HepG2 (cell line): ENCODE measurements around the gene MYO10. TPM values are rescaled to one million over a fixed set of nuclear protein-coding genes. Genes with fewer than 3 reads are reported as not detected.

Source experiments
- ATAC-seq: fragments of 200-7000 bp; cut with Tn5 transposase; 3 replicates; pipeline ENCODE4 v1.9.1; 2020; ENCODE audit warnings: mild to moderate bottlenecking, moderate library complexity
- BruUV-seq: library from RNA; stranded (reverse); fragments of 400-500 nt; replicated peaks from 2 replicates; lab custom pipeline; 2021; lab: Mats Ljungman, UMichigan
- CTCF ChIA-PET: fragments of 300-600 bp; formaldehyde crosslinking; extraction: SDS; loops from one replicate; lab custom pipeline; 2021; ENCODE audit warnings: low total read pairs, inconsistent platforms, low intra/inter-chr PET ratio; lab: Yijun Ruan, JAX
- POLR2A ChIA-PET: fragments of 350-600 bp; sonication (Branson Sonifier 250); formaldehyde crosslinking; loops from one replicate; lab custom pipeline; 2020; ENCODE audit warnings: antibody characterized with exemption, inconsistent platforms; lab: Yijun Ruan, JAX
- DNase-seq: peaks from one replicate; pipeline ENCODE4 v3.0.0-alpha.2; 2015; ENCODE audit warnings: low spot score
- FAIRE-seq: peaks from 3 replicates; lab custom pipeline; 2011; peaks lifted over from hg19 to GRCh38; lab: Jason Lieb, UNC
- H2AFZ ChIP-seq: one replicate; pipeline ENCODE4 v1.6.1; 2011; ENCODE audit warnings: low read length, inconsistent platforms
- H3K27ac ChIP-seq: fragments of 300-600 bp; 3 replicates; pipeline ENCODE4 v1.8.0; 2011; ENCODE audit warnings: mixed run types, mild to moderate bottlenecking, mixed read lengths, low read length, inconsistent platforms; ENCODE audit not compliant: insufficient read depth; ENCODE audit errors: extremely low read length
- H3K27me3 ChIP-seq, 2 experiments: fragments of 200-600 bp in 1 of 2; 2 replicates in 1 of 2; 3 replicates in 1 of 2; pipeline versions ENCODE4 v1.6.0 to v1.8.0; 2011; ENCODE audit warnings: low read length in 2 of 2, mild to moderate bottlenecking in 2 of 2, moderate library complexity in 2 of 2, inconsistent platforms in 1 of 2; ENCODE audit not compliant: insufficient read depth in 2 of 2, control insufficient read depth in 1 of 2
- H3K36me3 ChIP-seq, 2 experiments: fragments of 200-600 bp in 1 of 2; replicated peaks in 1 of 2; 2 replicates in 1 of 2; 3 replicates in 1 of 2; pipeline versions ENCODE4 v1.5.1 to v1.8.0; 2011; ENCODE audit warnings: low read length in 2 of 2, inconsistent platforms in 1 of 2; ENCODE audit not compliant: insufficient read depth in 2 of 2, control insufficient read depth in 1 of 2
- H3K4me1 ChIP-seq: 2 replicates; pipeline ENCODE4 v1.5.1; 2012; ENCODE audit warnings: low read length, inconsistent platforms; ENCODE audit not compliant: insufficient read depth
- H3K4me2 ChIP-seq: 2 replicates; pipeline ENCODE4 v1.6.0; 2011; ENCODE audit warnings: low read depth, low read length, inconsistent platforms
- H3K4me3 ChIP-seq, 3 experiments: fragments of 200-600 bp in 1 of 3; sonication (generic), shearing (Covaris generic) in 1 of 3; replicated peaks in 1 of 3; 2 replicates each; pipeline ENCODE4 v1.5.1; 2011 to 2016; ENCODE audit warnings: low read length in 3 of 3, inconsistent platforms in 2 of 3, low read depth in 2 of 3, mild to moderate bottlenecking in 2 of 3, control low read depth in 1 of 3, mixed read lengths in 1 of 3; ENCODE audit not compliant: insufficient read depth in 1 of 3
- H3K79me2 ChIP-seq: one replicate; pipeline ENCODE4 v1.6.1; 2011; ENCODE audit warnings: low read length, inconsistent platforms; ENCODE audit not compliant: insufficient read depth
- H3K9ac ChIP-seq: 2 replicates; pipeline ENCODE4 v1.6.0; 2011; ENCODE audit warnings: mild to moderate bottlenecking, low read depth, low read length, inconsistent platforms; ENCODE audit not compliant: insufficient read depth
- H3K9me3 ChIP-seq: 2 replicates; pipeline ENCODE4 v1.5.1; 2012; ENCODE audit warnings: mild to moderate bottlenecking, low read length
- H4K20me1 ChIP-seq: 2 replicates; pipeline ENCODE4 v1.6.0; 2011; ENCODE audit warnings: inconsistent platforms, mild to moderate bottlenecking, low read length, moderate library complexity; ENCODE audit not compliant: insufficient read depth
- CBX1 ChIP-seq: IDR thresholded peaks from one replicate; pipeline ENCODE4 v1.6.1; 2016; ENCODE audit warnings: antibody characterized with exemption, low read depth
- FOXK1 ChIP-seq: sonication (generic); formaldehyde crosslinking; IDR thresholded peaks from 2 replicates; pipeline ENCODE4 v1.4.0; 2020; ENCODE audit warnings: low read depth, missing genetic modification reagents, borderline replicate concordance
- LCORL ChIP-seq, 2 experiments: fragments of 450-650 bp in 1 of 2; sonication (generic) in 1 of 2; formaldehyde crosslinking in 1 of 2; IDR thresholded peaks; 2 replicates each; pipeline versions ENCODE4 v1.5.0 to v1.6.1; 2017 to 2020; ENCODE audit warnings: antibody characterized with exemption in 1 of 2, missing genetic modification reagents in 1 of 2
- NBN ChIP-seq: fragments of 450-650 bp; conservative IDR thresholded peaks from 2 replicates; pipeline ENCODE4 v1.6.1; 2017
- PTBP1 ChIP-seq: fragments of 200-400 bp; formaldehyde crosslinking; IDR thresholded peaks from 2 replicates; pipeline ENCODE4 v1.6.1; 2018; ENCODE audit warnings: low read length, low read depth; ENCODE audit not compliant: poor library complexity, severe bottlenecking
- RBM39 ChIP-seq: fragments of 200-400 bp; formaldehyde crosslinking; IDR thresholded peaks from one replicate; pipeline ENCODE4 v1.6.1; 2018; ENCODE audit warnings: antibody characterized with exemption, mild to moderate bottlenecking, low read depth, low read length; ENCODE audit not compliant: poor library complexity, severe bottlenecking
- ZBTB7B ChIP-seq: sonication (generic); formaldehyde crosslinking; IDR thresholded peaks from 2 replicates; pipeline ENCODE4 v1.4.0; 2020; ENCODE audit warnings: missing genetic modification reagents
- ZNF207 ChIP-seq: fragments of 450-650 bp; IDR thresholded peaks from 2 replicates; pipeline ENCODE4 v1.6.1; 2016; ENCODE audit warnings: antibody characterized with exemption, borderline replicate concordance
- ZNF230 ChIP-seq: sonication (generic); formaldehyde crosslinking; IDR thresholded peaks from 2 replicates; pipeline ENCODE4 v1.4.0; 2020; ENCODE audit warnings: mild to moderate bottlenecking, missing genetic modification reagents
- ZNF670 ChIP-seq: sonication (generic); formaldehyde crosslinking; IDR thresholded peaks from 2 replicates; pipeline ENCODE4 v1.8.0; 2022; ENCODE audit warnings: mild to moderate bottlenecking, missing genetic modification reagents, borderline replicate concordance
- ZNF703 ChIP-seq: sonication (generic); formaldehyde crosslinking; IDR thresholded peaks from 2 replicates; pipeline ENCODE4 v1.5.1; 2020; ENCODE audit warnings: missing genetic modification reagents, mild to moderate bottlenecking, moderate library complexity, borderline replicate concordance
- WGBS: methylation state at CpG from one replicate; pipeline ENCODE4 v1.1.6; 2017; ENCODE audit warnings: low lambda C conversion rate; 5-methylcytosine and 5-hydroxymethylcytosine counted together
- in situ Hi-C: cut with HindIII; loops from 2 replicates; pipeline ENCODE4 v1.10.0; 2017; ENCODE audit warnings: low pct_unique_long_range_greater_than_20kb; ENCODE audit not compliant: extremely low pct_ligation_motif_present
- intact Hi-C: fragments of 100-400 bp; cut with micrococcal nuclease; formaldehyde crosslinking; loops from one replicate; pipeline ENCODE4 v1.10.0; 2022; ENCODE audit not compliant: unreplicated experiment
- polyA plus RNA-seq, 8 experiments: library from polyadenylated mRNA; depleted of rRNA in 3 of 8; stranded (reverse) in 7 of 8; unstranded in 1 of 8; fragments of >200 nt; fragmentation: Illumina TruSeq in 4 of 8; extraction: Trizol in 4 of 8; gene quantifications; 2 replicates each; pipeline versions ENCODE4 v1.2.1 to v1.2.3, GENCODE V29; 2011 to 2016; ENCODE audit warnings: low read depth in 4 of 8, missing spikeins in 1 of 8, mixed read lengths in 1 of 8; ENCODE audit not compliant: insufficient read depth in 1 of 8
- total RNA-seq, 5 experiments: library from RNA; depleted of rRNA; stranded (reverse); fragments of >200 nt; fragmentation: Illumina TruSeq; extraction: Trizol; gene quantifications; 2 replicates each; pipeline ENCODE4 v1.2.3, GENCODE V29; 2016; ENCODE audit warnings: low read depth in 1 of 5
- TF ChIP-seq, protein P1 (sequence below): sonication (generic); formaldehyde crosslinking; IDR thresholded peaks from 2 replicates; pipeline ENCODE4 v1.4.0; 2020; ENCODE audit warnings: mild to moderate bottlenecking, missing genetic modification reagents
- TF ChIP-seq, protein P2 (sequence below): sonication (generic); formaldehyde crosslinking; IDR thresholded peaks from 2 replicates; pipeline ENCODE4 v1.4.0; 2020; ENCODE audit warnings: missing genetic modification reagents
- TF ChIP-seq, protein P3 (sequence below): sonication (generic); formaldehyde crosslinking; IDR thresholded peaks from 2 replicates; pipeline ENCODE4 v1.5.1; 2020; ENCODE audit warnings: mild to moderate bottlenecking, missing genetic modification reagents, borderline replicate concordance
- TF ChIP-seq, protein P4 (sequence below): sonication (generic); formaldehyde crosslinking; IDR thresholded peaks from 2 replicates; pipeline ENCODE4 v1.8.1; 2023; ENCODE audit warnings: missing genetic modification reagents, mild to moderate bottlenecking, borderline replicate concordance
- TF ChIP-seq, protein P5 (sequence below): sonication (generic); formaldehyde crosslinking; IDR thresholded peaks from 2 replicates; pipeline ENCODE4 v1.5.0; 2020; ENCODE audit warnings: missing genetic modification reagents

Gene MYO10
- total and polyA plus RNA-seq, 2 of the 13 experiments (the other 11 are each of a cell fraction or from before 2014, with no cell fraction given), result 4.5 to 14.0 TPM

DNA sequence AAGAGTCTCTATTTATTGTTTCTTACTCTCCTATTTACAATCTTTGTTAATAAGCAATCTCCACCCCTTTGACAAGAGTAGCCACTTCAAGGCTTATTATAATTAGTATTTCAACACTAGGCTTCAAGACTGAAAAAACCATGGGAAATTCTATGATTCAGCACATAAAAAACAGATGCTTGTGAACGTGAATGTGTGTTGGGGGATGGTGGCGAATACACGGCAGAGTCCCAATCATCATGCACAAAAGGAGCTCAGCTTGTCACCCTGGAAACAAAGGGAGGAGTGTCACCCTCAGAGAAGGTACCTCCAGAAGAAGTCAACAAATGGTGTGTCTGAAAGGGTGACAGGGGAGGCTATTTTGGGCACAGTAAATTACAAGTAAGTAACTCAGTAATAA is 162.1 kb downstream of the MYO10 start (continued):
- TF ChIP-seq LCORL (IDR thresholded peaks at IDR 0.05), result no peak
- no peak for TF ChIP-seq LCORL (CRISPR knock-in tag; IDR thresholded peaks at IDR 0.05)
- TF ChIP-seq ZNF703 (CRISPR knock-in tag), result no peak

DNA sequence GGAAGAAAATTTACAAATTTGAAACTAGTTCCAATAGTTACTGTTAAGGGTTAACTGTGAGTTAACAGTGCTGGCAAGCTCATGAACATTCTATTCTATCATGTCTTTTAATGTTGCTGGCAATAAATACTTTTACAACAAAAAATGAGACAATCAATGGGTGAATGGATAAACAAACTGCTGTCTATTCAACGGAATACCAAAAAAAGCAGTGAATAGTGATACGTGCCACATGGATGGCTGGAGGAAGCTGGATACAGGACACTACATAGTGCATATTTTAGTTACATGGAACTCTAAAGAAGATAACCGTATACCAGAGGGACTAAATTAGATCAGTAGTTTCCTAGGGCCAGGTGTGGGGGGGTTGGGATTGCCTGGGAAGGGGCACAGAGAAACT is 163.5 kb downstream of the MYO10 start:
- BruUV-seq, result no TSS peak

More for the DNA sequence above, 163.5 kb downstream of the MYO10 start:
- intact Hi-C loops (no loop called here), in situ Hi-C loops (no loop called here)
- no peak overlapping the region for H2AFZ ChIP-seq
- peaks cover 12% of the 10 kb centered on the region for H3K4me1 ChIP-seq
- ATAC-seq (no peak), DNase-seq (no peak), FAIRE-seq (no peak)
- TF ChIP-seq ZNF670 (CRISPR knock-in tag), result no peak
- no peak for TF ChIP-seq ZNF230 (CRISPR knock-in tag)
- TF ChIP-seq ZNF207, result no peak
- TF ChIP-seq FOXK1 (CRISPR knock-in tag), result no peak
- no peak for TF ChIP-seq PTBP1
- TF ChIP-seq CBX1, result no peak
- TF ChIP-seq ZBTB7B (CRISPR knock-in tag), result no peak
- no peak for TF ChIP-seq RBM39
- TF ChIP-seq, protein P1, sequence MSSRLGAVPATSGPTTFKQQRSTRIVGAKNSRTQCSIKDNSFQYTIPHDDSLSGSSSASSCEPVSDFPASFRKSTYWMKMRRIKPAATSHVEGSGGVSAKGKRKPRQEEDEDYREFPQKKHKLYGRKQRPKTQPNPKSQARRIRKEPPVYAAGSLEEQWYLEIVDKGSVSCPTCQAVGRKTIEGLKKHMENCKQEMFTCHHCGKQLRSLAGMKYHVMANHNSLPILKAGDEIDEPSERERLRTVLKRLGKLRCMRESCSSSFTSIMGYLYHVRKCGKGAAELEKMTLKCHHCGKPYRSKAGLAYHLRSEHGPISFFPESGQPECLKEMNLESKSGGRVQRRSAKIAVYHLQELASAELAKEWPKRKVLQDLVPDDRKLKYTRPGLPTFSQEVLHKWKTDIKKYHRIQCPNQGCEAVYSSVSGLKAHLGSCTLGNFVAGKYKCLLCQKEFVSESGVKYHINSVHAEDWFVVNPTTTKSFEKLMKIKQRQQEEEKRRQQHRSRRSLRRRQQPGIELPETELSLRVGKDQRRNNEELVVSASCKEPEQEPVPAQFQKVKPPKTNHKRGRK, result no peak
- TF ChIP-seq, protein P2, sequence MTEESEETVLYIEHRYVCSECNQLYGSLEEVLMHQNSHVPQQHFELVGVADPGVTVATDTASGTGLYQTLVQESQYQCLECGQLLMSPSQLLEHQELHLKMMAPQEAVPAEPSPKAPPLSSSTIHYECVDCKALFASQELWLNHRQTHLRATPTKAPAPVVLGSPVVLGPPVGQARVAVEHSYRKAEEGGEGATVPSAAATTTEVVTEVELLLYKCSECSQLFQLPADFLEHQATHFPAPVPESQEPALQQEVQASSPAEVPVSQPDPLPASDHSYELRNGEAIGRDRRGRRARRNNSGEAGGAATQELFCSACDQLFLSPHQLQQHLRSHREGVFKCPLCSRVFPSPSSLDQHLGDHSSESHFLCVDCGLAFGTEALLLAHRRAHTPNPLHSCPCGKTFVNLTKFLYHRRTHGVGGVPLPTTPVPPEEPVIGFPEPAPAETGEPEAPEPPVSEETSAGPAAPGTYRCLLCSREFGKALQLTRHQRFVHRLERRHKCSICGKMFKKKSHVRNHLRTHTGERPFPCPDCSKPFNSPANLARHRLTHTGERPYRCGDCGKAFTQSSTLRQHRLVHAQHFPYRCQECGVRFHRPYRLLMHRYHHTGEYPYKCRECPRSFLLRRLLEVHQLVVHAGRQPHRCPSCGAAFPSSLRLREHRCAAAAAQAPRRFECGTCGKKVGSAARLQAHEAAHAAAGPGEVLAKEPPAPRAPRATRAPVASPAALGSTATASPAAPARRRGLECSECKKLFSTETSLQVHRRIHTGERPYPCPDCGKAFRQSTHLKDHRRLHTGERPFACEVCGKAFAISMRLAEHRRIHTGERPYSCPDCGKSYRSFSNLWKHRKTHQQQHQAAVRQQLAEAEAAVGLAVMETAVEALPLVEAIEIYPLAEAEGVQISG (CRISPR knock-in tag), result no peak
- TF ChIP-seq, protein P3, sequence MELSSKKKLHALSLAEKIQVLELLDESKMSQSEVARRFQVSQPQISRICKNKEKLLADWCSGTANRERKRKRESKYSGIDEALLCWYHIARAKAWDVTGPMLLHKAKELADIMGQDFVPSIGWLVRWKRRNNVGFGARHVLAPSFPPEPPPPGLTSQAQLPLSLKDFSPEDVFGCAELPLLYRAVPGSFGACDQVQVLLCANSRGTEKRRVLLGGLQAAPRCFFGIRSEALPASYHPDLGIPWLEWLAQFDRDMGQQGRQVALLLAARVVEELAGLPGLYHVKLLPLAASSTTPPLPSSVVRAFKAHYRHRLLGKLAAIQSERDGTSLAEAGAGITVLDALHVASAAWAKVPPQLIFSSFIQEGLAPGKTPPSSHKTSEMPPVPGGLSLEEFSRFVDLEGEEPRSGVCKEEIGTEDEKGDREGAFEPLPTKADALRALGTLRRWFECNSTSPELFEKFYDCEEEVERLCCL (CRISPR knock-in tag), result no peak
- TF ChIP-seq NBN, result no peak
- TF ChIP-seq, protein P4, sequence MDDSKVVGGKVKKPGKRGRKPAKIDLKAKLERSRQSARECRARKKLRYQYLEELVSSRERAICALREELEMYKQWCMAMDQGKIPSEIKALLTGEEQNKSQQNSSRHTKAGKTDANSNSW (CRISPR knock-in tag), result no peak
- TF ChIP-seq, protein P5, sequence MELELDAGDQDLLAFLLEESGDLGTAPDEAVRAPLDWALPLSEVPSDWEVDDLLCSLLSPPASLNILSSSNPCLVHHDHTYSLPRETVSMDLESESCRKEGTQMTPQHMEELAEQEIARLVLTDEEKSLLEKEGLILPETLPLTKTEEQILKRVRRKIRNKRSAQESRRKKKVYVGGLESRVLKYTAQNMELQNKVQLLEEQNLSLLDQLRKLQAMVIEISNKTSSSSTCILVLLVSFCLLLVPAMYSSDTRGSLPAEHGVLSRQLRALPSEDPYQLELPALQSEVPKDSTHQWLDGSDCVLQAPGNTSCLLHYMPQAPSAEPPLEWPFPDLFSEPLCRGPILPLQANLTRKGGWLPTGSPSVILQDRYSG, result no peak
- H3K27me3 ChIP-seq, result no peaks in the 10 kb centered on the region; a peak in 1 of 5 replicates
- H3K4me3 ChIP-seq, result no peak overlapping the region
- no peaks in the 10 kb centered on the region for H3K36me3 ChIP-seq
- no peak overlapping the region for H3K4me2 ChIP-seq
- ChIA-PET CTCF (no interaction called here), POLR2A (no interaction called here)
- no peaks in the 10 kb centered on the region for H3K79me2 ChIP-seq
- 76% methylated on average over 3 of the region's 3 CpGs for WGBS
- no peaks in the 10 kb centered on the region for H3K9me3 ChIP-seq
- H3K9ac ChIP-seq, result no peak overlapping the region
- H4K20me1 ChIP-seq, result no peaks in the 10 kb centered on the region
- no peak overlapping the region for H3K27ac ChIP-seq
